Activated naive CD4-positive, alpha-beta T cell treated with anti-CD3 and anti-CD28 coated beads, Interleukin-2, amount 50 U/mL, for 72 hours (primary cell): ENCODE results near the gene FAAP24. TPM values are rescaled to one million over a fixed set of nuclear protein-coding genes. Genes with fewer than 3 reads are reported as not detected.

Source experiments
- total RNA-seq, 2 donors: library from RNA; stranded (reverse); gene quantifications; one replicate each; pipeline ENCODE4 v1.2.3, GENCODE V29; 2022

The FAAP24 gene
- total RNA-seq, 2 donors from 2014 or later: 9.8 to 13.3 TPM

Other genes starting within 250 kb of the FAAP24 start
- not detected for gene SLC7A9, start 102.5 kb upstream of the FAAP24 start, total RNA-seq
- 10 to 100 TPM; 15.3 to 21.3 TPM for gene CEP89, start 284 bp upstream of the FAAP24 start, total RNA-seq
- 1 to 10 TPM; 2.0 to 4.7 TPM for gene RHPN2, start 92.6 kb downstream of the FAAP24 start, total RNA-seq
- gene GPATCH1, start 108.9 kb downstream of the FAAP24 start, total RNA-seq: 10 to 100 TPM; 12.9 to 15.6 TPM
- gene WDR88, start 159.9 kb downstream of the FAAP24 start, total RNA-seq: not detected
- gene LRP3, start 222.1 kb downstream of the FAAP24 start, total RNA-seq: under 1 TPM in 1 of 2 donors, not detected in 1; 0.82 TPM